Lower leg skin (tissue), 3 donors: ENCODE measurements around the gene ZNF853.

Source experiments
- POLR2A ChIP-seq, 2 donors: fragments of 450-650 bp; IDR thresholded peaks; one replicate each; pipeline ENCODE4 v1.6.1; 2016 to 2017; ENCODE audit warnings: antibody characterized with exemption in 2 of 2, mild to moderate bottlenecking in 1 of 2, moderate library complexity in 1 of 2
- TF ChIP-seq, protein P1 (sequence below), 3 donors: fragments of 450-650 bp; IDR thresholded peaks; one replicate each; pipeline ENCODE4 v1.5.1; 2016; ENCODE audit warnings: antibody characterized with exemption in 3 of 3, mild to moderate bottlenecking in 3 of 3, moderate library complexity in 2 of 3

DNA sequence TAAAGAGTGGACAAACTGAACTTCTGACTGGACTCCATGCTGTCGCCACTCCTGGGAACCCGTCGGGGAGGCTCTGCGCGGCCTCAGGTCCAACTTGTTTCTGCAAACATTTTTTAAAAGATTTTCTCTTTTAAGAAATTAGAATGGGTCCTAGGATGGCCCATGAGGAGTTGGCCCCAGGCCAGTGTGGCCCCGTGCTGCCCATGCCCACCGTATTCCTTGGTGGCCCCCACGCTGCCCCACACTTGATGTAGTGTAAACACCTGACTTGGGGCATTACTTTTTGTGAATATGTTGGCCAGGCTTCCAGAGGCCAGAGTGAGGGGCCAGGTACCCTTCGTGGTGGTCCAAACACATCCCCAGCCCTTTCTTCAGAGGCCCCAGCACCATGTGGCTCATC is 41.0 kb downstream of the ZNF853 start:
- TF ChIP-seq, protein P1, sequence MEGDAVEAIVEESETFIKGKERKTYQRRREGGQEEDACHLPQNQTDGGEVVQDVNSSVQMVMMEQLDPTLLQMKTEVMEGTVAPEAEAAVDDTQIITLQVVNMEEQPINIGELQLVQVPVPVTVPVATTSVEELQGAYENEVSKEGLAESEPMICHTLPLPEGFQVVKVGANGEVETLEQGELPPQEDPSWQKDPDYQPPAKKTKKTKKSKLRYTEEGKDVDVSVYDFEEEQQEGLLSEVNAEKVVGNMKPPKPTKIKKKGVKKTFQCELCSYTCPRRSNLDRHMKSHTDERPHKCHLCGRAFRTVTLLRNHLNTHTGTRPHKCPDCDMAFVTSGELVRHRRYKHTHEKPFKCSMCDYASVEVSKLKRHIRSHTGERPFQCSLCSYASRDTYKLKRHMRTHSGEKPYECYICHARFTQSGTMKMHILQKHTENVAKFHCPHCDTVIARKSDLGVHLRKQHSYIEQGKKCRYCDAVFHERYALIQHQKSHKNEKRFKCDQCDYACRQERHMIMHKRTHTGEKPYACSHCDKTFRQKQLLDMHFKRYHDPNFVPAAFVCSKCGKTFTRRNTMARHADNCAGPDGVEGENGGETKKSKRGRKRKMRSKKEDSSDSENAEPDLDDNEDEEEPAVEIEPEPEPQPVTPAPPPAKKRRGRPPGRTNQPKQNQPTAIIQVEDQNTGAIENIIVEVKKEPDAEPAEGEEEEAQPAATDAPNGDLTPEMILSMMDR (IDR thresholded peaks at IDR 0.05): no peak
- no peak for TF ChIP-seq POLR2A (IDR thresholded peaks at IDR 0.05)
